Inferior parietal cortex (tissue), 1 donor: ENCODE measurements around the gene TEDDM1.
"Not testable (repeated sequence)": the region's sequence is repeated elsewhere in the genome, so short reads cannot be mapped to it uniquely, and the experiment has no call there.

Source experiments
- DNase-seq: peaks from one replicate; pipeline ENCODE4 v3.0.0-alpha.2; 2016; ENCODE audit errors: extremely low spot score

Gene TEDDM1

DNA sequence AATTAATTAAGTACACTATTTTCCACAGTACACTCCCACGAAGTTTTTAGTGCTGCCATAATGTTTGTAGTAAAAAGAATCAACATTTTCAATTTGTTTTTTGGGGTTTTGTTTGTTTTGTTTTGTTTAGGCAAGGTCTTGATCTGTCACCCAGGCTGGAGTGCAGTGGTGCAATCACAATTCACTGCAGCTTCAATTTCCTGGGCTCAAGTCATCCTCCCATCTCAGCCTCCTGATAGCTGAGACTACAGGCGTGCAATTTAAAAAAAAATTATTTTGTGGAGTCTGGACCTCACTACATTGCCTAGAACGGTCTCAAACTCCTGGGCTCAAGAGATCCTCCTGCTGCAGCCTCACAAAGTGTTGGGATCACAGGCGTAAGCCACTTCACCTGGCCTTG is 20.3 kb downstream of the TEDDM1 start:
- DNase-seq = no peak

DNA sequence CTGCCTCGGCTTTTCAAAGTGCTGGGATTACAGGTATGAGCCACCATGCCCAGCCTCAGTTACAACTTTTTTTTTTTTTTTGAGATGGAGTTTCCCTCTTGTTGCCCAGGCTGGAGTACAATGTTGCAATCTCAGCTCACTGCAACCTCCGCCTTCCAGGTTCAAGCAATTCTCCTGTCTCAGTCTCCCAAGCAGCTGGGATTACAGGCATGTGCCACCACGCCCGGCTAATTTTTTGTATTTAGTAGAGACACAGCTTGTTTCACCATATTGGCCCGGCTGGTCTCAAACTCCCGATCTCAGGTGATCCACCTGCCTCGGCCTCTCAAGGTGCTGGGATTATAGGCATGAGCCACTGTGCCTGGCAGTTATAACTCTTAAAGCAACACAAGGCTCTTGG is 20.7 kb downstream of the TEDDM1 start:
- DNase-seq = not testable (repeated sequence)

DNA sequence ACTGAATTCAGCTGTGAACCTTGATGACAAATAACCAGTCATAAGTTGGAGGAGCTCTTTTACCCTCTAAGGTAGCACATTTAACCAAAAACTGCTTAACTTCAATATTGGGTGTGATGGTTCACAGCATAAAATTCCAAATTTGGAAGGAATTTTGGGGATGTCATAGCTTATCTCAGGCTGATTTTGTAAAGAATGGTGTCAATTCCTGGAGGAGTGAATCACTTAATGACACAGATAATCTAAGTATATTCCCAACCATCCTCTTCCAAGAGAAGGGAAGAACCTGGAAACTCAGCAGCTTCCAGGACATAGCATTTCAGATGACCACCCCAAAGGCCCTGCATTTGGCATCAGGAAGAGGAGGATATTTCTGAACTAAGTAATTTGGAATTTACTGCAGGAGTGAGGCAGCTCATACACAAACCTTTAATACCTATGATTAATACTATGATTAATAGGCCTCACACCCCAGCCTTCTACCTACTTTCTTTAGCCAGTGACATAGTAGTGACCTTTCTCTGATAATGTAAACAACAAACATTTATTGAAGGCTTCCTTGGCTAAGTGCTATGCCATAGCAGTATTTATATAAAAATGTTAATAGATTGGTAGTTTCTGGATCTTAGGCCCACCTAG is 23.4 kb downstream of the TEDDM1 start:
- DNase-seq = no peak

DNA sequence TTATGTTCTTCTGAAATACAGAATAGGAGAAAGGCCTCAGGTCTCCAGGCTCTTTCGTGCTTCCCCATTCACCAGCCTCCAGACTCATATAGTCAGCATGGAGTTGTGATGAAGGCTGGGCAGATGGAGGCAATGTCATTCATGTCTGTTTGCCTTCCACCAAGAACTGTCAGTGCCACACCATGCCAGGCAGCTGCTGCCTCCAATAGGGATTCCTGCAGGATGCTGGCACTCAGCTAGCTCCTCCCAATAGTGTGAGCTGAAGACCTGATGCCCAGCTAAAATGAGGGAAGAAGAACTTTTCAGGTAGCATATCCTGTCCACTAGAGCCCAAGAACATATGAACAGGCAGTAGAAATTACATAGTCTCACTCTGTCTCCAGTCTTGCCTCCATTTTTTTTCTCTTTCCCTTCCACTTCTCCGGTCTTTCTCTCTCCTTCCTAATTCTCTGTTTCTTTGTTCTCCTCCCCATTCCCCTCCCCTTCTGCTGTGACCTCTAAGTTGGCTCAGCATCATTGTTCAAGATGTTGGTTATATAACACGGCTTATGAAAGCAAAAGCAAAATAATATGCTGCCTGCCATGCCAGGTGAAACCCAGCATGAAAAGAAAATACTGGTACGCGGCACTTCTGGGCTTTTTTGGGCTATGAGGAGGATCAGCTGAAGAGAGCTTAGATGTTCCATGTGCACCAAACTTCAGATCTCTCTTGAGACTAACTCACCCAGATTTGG is 26.2 kb downstream of the TEDDM1 start:
- no peak for DNase-seq

DNA sequence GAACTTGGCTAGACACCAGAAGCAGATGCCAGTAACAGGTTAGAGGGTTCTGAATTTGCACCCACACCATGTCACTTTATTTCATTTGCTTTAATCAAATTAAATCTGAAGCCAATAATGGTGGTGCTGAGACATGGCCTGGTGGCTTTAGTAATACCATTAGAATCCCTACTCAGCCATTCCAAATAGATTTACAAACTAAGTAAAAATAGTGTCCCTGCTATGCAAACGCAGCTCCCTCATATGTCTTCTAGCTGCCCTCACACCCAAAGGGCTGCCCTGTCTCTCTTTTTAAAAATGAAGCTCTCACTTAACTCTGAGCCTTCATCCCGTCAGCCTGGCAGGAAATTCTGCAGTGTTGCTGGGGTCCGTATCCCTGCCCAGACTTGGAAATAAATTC is 29.9 kb downstream of the TEDDM1 start:
- no peak for DNase-seq

DNA sequence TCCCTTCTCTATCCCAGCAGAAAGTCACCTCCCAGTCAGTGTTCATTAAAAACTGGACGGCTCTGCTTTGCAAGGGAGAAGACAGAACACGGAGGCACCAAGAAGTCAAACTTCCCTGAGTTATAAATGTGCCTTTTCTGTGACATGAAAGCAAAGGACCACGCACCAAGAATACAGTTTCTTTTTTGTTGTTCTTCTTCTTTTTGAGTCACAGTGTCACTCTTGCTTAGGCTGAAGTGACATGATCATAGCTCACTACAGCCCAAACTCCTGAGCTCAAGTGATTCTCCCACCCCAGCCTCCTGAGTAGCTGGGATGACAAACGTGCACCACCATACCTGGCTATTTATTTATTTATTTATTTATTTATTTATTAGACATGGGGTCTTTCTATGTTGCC is 31.6 kb downstream of the TEDDM1 start:
- DNase-seq = no peak

DNA sequence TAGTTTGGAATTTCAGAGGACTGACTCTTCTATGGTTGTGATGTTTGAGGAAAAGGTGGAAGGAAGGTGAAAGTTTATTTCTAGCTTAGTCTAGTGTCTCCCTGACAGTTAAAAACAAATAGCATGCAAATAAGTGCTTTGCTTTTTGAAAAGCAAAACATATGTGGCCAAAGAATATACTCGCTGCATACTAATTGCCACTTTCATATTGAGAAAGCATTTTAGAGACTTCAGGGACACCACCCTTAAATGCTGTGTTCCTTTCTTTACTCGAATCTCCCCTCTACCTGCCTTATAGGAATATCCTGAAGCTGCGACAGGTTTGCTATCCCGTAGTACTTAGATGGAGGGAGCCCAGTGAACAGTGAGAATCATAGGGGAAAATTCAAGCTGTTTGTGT is 32.1 kb downstream of the TEDDM1 start:
- no peak for DNase-seq

DNA sequence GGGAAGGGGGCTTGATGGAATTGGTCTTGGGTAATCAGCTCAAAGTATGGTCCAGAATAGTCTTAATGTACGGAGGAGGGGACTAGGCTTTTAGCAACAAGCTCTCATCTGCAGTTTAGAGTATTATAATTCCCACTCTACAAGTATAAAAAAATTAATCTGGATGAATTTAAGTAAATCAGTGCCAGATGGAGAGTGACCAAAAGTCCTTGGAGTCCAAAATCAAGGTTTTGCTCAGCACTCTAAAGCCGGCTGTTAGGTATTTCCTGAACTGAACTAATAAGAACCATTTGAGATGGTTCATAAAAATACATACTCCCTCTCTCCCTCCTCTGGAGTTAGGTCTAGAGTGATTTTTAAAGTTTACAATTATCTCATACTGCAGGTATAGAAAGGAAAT is 32.5 kb downstream of the TEDDM1 start:
- DNase-seq = no peak

DNA sequence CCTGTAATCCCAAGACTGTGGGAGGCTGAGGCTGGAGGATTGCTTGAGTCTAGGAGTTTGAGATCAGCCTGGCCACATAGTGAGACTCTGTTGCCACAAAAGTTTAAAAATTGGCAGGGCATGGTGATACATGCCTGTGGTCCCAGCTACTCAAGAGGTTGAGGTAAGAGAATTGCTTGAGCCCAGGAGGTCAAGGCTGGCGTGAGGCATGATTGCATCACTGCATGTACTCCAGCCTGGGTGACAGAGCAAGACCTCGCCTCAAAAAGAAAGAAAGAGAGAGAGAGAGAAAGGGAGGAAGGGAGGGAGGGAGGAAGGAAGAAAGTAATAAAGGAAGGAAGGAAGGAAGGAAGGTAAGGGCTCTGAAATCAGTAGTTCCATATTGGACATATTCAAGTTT is 33.9 kb downstream of the TEDDM1 start:
- no peak for DNase-seq

DNA sequence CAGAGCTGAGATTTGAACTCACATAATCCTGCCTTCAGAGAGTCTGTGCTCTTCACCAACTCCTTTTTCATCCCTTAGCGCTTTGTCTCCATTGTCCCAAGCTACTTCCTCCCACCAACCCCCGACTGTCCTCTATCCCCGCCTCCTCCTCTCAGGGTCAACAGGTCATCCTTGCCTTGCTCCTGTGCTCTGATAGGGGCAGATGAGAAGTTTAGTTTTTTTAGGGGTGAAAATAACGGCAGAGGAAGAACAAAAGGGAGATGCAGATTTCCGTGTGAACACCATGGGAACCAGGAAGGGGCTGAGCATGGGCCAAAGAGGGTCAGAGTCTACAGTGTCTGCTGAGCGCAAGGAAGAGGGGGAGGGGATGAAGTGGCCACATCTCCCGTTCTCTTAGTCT is 40.8 kb downstream of the TEDDM1 start:
- no peak for DNase-seq

DNA sequence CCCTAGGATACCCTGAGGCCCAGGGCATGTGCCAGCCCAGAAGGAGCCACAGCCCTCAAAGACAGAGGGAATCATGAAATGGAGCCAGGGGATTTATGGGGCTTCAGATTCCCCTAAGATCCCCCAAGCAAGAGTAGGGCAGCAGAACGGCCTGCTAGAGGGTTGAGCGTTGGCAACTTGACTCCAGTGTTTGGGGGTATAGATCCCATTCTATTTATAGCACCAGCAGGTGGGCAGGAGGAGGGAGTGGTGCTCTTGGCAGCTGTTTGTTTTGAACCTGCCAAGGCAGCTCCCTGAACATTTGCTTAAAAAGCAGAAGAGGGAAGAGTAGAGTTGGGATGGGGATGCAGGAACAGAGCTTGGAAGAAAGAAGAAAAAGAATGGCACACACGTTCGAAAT is 42.6 kb downstream of the TEDDM1 start:
- DNase-seq = no peak

DNA sequence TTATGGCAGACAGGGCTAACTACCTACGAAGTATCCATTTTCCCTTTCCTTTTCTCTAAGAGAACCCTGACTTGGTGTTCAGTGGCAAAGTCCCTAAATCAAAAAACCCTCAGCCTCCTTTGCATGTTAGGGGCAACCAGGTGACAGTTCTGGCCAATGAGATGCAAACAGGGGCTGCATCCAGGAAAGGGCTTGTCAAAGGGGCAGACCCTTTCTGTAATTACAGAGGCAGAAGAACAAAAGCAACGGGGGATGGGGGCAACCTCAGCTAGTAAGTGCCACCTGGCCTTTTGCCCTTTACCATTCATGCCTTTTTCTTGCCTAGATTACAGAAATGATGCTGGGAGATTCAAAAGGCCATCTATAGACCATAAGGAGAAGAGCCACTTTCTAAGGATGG is 43.3 kb downstream of the TEDDM1 start:
- DNase-seq = no peak

DNA sequence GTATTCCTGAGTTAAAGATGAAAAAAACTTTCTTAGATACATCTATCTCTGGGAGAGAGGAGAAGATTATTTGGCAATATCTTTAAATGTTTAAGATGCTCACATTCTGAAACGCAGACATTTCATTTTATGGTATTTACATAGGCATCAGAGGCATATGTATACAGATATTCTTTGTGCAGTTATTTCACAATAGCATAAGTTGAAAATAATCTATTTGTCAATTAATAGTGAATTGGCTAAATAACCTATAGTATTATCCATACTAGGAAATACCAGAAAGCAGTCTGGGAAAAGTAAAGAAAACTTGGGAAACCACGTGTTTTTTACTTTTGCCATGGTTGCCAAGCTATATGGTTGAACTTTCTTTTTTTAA is 44.8 kb downstream of the TEDDM1 start:
- no peak for DNase-seq

DNA sequence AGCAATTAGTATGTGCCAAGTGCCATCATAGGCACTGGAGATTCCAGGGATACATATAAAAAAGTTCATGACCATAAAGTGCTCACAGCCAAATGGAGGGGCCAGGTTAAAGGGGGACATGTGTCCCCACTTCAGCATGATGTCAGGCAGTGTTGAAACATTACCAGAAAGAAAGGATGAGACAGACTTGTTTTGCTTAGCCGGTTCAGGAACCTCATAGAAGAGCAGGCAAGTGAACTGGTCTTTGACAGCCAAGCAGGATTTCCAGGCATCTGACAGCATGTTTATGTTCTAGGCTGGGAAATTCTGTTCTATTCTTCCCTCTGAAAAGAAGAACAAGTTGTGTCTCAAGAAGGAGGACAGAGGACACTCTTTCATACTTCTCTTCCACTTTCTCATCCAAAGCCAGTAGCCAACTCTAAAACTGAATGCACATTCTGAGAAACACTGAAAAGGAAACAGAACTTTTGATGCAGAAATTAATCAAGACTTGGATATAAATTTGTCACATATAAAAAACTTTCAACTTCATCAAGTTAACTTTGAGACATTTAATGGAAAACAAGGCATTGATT is 48.6 kb downstream of the TEDDM1 start:
- no peak for DNase-seq

DNA sequence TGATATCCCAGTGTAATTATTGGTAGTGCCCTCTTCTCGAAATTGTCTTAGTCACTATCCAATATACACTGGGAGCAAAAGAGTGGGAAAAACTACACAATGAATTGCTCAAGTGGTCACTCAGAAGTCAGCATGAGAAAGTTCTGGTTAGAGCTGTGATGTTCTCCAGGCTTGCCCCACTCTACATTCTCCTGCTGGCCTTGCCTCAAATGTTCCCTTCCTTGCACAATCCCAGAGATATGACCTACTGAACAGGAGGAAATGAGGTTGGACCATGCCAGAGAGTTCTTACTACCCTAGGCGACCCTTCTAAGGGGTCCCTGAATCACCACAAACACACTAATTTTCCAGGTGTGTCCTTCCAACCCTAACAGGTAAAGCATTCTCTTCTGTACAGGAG is 49.6 kb downstream of the TEDDM1 start:
- no peak for DNase-seq

DNA sequence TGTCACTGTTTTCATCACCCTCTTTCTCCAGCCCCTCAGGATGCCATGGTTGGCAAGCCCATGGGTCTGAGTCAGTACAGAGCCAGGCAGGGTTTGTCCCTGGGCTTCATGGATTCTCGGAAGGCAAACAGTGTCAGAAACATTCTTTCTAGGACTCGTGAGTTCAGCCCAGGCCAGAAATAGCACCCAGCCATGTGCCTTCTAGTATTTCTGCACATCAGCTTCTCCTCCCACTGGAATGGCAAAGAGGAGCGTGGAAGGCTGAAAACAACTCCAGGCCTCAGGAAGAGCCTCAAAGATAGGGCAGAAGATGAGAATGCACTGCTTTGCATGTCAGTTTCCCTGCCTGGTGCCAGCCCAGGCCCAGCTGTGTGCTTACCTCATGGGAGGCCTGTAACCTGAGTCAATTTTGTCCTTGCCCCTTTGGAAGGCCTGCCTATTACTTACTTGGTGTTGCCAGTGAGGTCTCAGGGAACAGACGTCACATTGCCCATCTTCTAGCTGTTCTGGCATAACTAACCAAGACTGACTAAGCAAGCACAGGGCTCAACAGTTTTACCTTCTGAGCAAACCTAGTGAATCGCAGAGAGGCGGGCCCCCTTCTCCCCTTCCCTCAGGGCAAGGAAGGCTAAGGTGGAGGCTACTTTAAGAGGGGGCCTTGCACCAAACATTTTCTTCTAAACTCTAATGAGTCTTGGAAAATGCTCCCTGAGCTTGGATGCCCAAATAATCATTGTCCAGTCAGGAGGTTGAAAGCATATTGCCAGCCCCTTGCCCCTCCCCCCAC is 51.3 kb downstream of the TEDDM1 start:
- no peak for DNase-seq
